ENCODE measurements around the gene IQGAP2.

IQGAP2 gene

DNA sequence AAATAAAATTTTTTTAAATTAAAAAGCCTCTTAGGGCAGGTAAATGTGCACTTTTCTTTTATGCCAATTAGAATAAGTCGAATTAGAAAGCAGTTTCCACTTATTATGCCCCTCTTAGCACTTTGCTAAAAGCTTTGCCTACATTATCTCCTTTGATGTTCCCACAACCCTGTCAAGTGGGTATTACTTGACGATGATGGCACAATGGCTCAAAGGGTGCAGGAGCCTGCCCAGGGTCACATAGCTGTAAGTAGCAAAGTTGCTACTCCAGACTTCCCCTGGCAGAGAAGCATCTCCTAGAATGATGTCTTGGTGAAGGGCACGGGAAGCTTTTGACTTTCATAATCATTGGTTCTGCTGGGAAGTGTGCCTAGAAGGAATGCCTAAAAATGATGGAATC is 18.4 kb upstream of the IQGAP2 start:
- no peaks in the 10 kb centered on the region for H3K79me2 ChIP-seq (ENCODE audit: insufficient read depth, low read length)
- no peak overlapping the region for H3K9ac ChIP-seq (ENCODE audit: low read length)
- no peak overlapping the region for H3K4me2 ChIP-seq (ENCODE audit: low read depth, low read length, poor library complexity, severe bottlenecking)
- no peaks in the 10 kb centered on the region for H3K9me3 ChIP-seq (ENCODE audit: insufficient read depth, low read length)
- H3K27ac ChIP-seq (ENCODE audit: low read depth, low read length): no peak overlapping the region
- H3K4me3 ChIP-seq (ENCODE audit: insufficient read depth, low read length, poor library complexity, severe bottlenecking): no peak overlapping the region
- no peak overlapping the region for H2AFZ ChIP-seq (ENCODE audit: low read depth, low read length, severe bottlenecking)
- TF ChIP-seq, protein P1, sequence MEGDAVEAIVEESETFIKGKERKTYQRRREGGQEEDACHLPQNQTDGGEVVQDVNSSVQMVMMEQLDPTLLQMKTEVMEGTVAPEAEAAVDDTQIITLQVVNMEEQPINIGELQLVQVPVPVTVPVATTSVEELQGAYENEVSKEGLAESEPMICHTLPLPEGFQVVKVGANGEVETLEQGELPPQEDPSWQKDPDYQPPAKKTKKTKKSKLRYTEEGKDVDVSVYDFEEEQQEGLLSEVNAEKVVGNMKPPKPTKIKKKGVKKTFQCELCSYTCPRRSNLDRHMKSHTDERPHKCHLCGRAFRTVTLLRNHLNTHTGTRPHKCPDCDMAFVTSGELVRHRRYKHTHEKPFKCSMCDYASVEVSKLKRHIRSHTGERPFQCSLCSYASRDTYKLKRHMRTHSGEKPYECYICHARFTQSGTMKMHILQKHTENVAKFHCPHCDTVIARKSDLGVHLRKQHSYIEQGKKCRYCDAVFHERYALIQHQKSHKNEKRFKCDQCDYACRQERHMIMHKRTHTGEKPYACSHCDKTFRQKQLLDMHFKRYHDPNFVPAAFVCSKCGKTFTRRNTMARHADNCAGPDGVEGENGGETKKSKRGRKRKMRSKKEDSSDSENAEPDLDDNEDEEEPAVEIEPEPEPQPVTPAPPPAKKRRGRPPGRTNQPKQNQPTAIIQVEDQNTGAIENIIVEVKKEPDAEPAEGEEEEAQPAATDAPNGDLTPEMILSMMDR (IDR thresholded peaks at IDR 0.05; ENCODE audit: insufficient read depth, low read length, poor library complexity, severe bottlenecking): no peak
- no peak for TF ChIP-seq EZH2phosphoT487 (conservative IDR thresholded peaks at IDR 0.05; ENCODE audit: low read length)
- H3K9me2 ChIP-seq (replicated peaks; ENCODE audit: insufficient read depth, low read length): no peaks in the 10 kb centered on the region
- H3K36me3 ChIP-seq (ENCODE audit: low read length): no peaks in the 10 kb centered on the region
- H4K20me1 ChIP-seq (ENCODE audit: low read depth, low read length): no peaks in the 10 kb centered on the region
- H3F3A ChIP-seq (ENCODE audit: insufficient read depth): no peaks in the 10 kb centered on the region
- no peaks in the 10 kb centered on the region for H3K27me3 ChIP-seq (ENCODE audit: low read length)

DNA sequence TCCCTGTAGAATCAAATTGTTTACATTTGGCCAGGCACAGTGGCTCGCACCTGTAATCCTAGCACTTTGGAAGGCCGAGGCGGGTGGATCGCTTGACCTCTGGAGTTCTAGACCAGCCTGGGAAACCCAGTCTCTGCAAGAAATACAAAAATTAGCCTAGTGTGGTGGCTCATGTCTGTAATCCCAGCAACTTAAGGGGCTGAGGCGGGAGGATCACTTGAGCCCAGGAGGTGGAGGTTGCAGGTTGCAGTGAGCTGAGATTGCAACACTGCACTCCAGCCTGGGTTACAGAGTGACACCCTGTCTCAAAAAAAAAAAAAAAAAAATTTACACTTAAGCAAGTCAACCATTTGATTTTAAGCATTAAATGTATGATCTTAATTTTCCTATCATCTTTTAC is 17.5 kb upstream of the IQGAP2 start:
- H3K9me2 ChIP-seq (replicated peaks; ENCODE audit: insufficient read depth, low read length): no peaks in the 10 kb centered on the region
- H3K4me3 ChIP-seq (ENCODE audit: insufficient read depth, low read length, poor library complexity, severe bottlenecking): no peak overlapping the region
- no peaks in the 10 kb centered on the region for H3F3A ChIP-seq (ENCODE audit: insufficient read depth)
- H3K9ac ChIP-seq (ENCODE audit: low read length): no peak overlapping the region
- TF ChIP-seq, protein P1 (IDR thresholded peaks at IDR 0.05; ENCODE audit: insufficient read depth, low read length, poor library complexity, severe bottlenecking): no peak
- TF ChIP-seq EZH2phosphoT487 (conservative IDR thresholded peaks at IDR 0.05; ENCODE audit: low read length): no peak
- no peaks in the 10 kb centered on the region for H3K9me3 ChIP-seq (ENCODE audit: insufficient read depth, low read length)
- no peaks in the 10 kb centered on the region for H3K79me2 ChIP-seq (ENCODE audit: insufficient read depth, low read length)
- H3K4me2 ChIP-seq (ENCODE audit: low read depth, low read length, poor library complexity, severe bottlenecking): no peak overlapping the region
- H3K27ac ChIP-seq (ENCODE audit: low read depth, low read length): no peak overlapping the region
- H4K20me1 ChIP-seq (ENCODE audit: low read depth, low read length): no peaks in the 10 kb centered on the region
- no peaks in the 10 kb centered on the region for H3K36me3 ChIP-seq (ENCODE audit: low read length)
- no peaks in the 10 kb centered on the region for H3K27me3 ChIP-seq (ENCODE audit: low read length)
- H2AFZ ChIP-seq (ENCODE audit: low read depth, low read length, severe bottlenecking): no peak overlapping the region

DNA sequence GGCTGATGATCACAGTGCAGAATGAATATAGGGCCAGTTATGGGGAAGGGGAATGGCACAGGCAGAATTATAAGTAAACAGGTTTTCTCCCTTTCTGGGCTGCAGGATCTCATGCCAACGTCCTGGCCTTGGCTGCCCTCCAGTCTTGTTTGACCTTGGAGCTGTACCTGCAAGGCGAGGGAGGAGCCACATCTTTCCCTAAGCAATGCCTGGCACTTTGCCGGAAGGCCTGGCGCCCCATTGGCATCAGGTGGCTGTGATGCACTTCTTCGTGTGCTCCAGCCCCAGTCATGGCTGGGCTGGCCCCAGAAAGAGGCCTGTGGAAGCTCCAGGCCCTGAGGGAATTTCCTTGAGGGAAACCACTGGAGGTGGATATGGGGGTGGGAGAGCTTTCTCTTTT is 16.7 kb upstream of the IQGAP2 start:
- Histone ChIP-seq H3K27ac (ENCODE audit: low read depth, low read length) (no peak overlapping the region), H3K36me3 (ENCODE audit: low read length) (no peaks in the 10 kb centered on the region), H3K9me3 (ENCODE audit: insufficient read depth, low read length) (no peaks in the 10 kb centered on the region), H3K27me3 (ENCODE audit: low read length) (no peaks in the 10 kb centered on the region), H3K79me2 (ENCODE audit: insufficient read depth, low read length) (no peaks in the 10 kb centered on the region), H3K9me2 (replicated peaks; ENCODE audit: insufficient read depth, low read length) (no peaks in the 10 kb centered on the region), H4K20me1 (ENCODE audit: low read depth, low read length) (no peaks in the 10 kb centered on the region), H3K4me2 (ENCODE audit: low read depth, low read length, poor library complexity, severe bottlenecking) (no peak overlapping the region), H2AFZ (ENCODE audit: low read depth, low read length, severe bottlenecking) (no peak overlapping the region), H3F3A (ENCODE audit: insufficient read depth) (no peaks in the 10 kb centered on the region), H3K4me3 (ENCODE audit: insufficient read depth, low read length, poor library complexity, severe bottlenecking) (no peak overlapping the region), H3K9ac (ENCODE audit: low read length) (no peak overlapping the region)
- TF ChIP-seq EZH2phosphoT487 (conservative IDR thresholded peaks at IDR 0.05; ENCODE audit: low read length): no peak
- TF ChIP-seq, protein P1 (IDR thresholded peaks at IDR 0.05; ENCODE audit: insufficient read depth, low read length, poor library complexity, severe bottlenecking): no peak

Data from SU-DHL-6 (cell line).